ENCODE measurements around the gene SIRT2.
"Not testable (repeated sequence)": the region's sequence is repeated elsewhere in the genome, so short reads cannot be mapped to it uniquely, and the experiment has no call there.

Gene SIRT2

DNA sequence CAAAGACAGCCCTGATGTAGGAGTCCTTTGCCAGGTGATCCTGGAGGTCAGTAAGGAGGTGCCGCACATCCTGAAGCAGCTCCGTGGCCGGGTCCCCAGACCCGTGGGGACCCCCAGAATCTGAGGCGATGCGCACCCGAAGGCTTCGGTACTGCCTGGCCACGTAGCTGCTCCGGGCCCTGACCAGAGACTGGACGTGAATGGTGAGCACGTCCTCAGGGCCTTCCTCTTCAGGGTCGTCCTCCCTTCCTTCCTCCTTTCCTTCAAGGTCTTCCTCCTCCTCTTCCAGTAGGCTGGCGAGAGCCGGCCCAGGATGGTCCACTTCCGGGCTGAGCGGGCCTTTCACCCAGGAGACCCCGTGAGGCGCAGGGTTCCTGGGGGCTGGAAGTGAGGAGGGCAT lies 28.8 kb downstream of the SIRT2 start:
- Histone ChIP-seq H3K36me3 (ENCODE audit: insufficient read depth, low read depth, low read length) (no peaks in the 10 kb centered on the region), H3K9ac (ENCODE audit: low read depth, low read length) (no peak overlapping the region), H3K9me3 (ENCODE audit: insufficient read depth, low read depth, low read length) (no peaks in the 10 kb centered on the region), H3K4me3 (ENCODE audit: low read length) (no peak overlapping the region), H3K27me3 (ENCODE audit: insufficient read depth, low read length) (peaks cover 29% of the 10 kb centered on the region), H3K4me1 (ENCODE audit: insufficient read depth, low read length) (no peaks in the 10 kb centered on the region), H3K27ac (ENCODE audit: low read length) (no peak overlapping the region)

GRCh38 chr19:38869836-38870607 lies 29.4 kb downstream of the SIRT2 start:
- Histone ChIP-seq H3K27ac (ENCODE audit: low read length) (no peak overlapping the region), H3K9ac (ENCODE audit: low read depth, low read length) (no peak overlapping the region), H3K36me3 (ENCODE audit: insufficient read depth, low read depth, low read length) (no peaks in the 10 kb centered on the region), H3K4me3 (ENCODE audit: low read length) (peak overlapping the region; percentile 62), H3K27me3 (ENCODE audit: insufficient read depth, low read length) (peaks cover 29% of the 10 kb centered on the region), H3K4me1 (ENCODE audit: insufficient read depth, low read length) (no peaks in the 10 kb centered on the region), H3K9me3 (ENCODE audit: insufficient read depth, low read depth, low read length) (no peaks in the 10 kb centered on the region)

DNA sequence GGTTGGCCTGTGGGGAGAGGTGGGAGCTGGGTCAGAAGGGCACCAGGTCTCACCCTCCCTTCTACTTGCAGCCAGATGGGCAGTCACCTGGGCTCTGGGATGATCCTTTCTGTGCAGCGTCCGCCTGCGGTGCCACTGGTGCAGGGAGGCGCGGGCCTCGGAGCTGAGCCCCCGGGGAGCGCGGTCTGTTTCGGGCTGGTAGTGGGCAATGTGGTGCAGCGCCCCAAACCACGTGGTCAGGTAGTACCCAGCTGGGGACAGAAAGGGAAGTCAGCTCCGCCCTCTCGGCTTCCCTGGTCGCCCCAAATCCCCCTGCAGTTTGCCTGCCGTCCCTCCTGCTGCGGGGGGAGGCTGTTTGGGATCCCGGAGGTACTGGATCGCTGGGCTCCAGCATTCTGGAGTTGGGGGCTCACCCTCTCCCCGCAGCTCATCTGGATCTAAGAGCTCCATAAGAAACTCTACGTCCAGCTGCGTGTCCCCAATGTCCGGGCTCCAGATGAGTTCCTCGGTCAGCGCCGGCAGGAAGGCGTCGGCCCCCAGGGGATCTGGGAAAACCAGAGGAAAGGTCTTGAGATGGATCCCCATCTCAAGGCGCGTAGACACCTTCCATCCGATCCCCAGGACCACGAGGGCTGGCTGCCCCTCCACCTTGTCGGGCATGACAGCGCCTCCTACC lies 30.1 kb downstream of the SIRT2 start:
- no peaks in the 10 kb centered on the region for H3K4me1 ChIP-seq (ENCODE audit: insufficient read depth, low read length)
- no peak overlapping the region for H3K27ac ChIP-seq (ENCODE audit: low read length)
- peaks cover 29% of the 10 kb centered on the region for H3K27me3 ChIP-seq (ENCODE audit: insufficient read depth, low read length)
- H3K9me3 ChIP-seq (ENCODE audit: insufficient read depth, low read depth, low read length): no peaks in the 10 kb centered on the region
- H3K9ac ChIP-seq (ENCODE audit: low read depth, low read length): no peak overlapping the region
- peak overlapping the region; percentile 62 for H3K4me3 ChIP-seq (ENCODE audit: low read length)
- H3K36me3 ChIP-seq (ENCODE audit: insufficient read depth, low read depth, low read length): no peaks in the 10 kb centered on the region

DNA sequence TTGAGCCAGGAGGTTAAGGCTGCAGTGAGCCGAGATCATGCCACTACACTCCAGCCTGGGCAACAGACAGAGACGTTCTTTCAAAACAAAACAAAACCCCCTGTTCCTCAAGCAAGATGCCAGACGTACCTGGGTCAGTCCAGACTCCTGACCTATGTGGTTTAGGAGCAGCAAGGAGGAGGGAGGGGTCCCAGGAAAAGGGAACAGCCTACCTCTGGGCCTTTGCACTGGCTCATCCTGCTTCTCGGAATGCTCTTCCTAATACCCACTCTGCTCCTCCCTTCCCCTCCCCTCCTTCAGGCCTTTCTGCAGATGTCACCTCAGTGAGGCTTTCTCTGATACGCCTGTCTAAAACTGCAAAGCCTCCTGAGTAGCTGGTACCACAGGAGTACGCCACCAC lies 30.9 kb downstream of the SIRT2 start:
- no peaks in the 10 kb centered on the region for H3K4me1 ChIP-seq (ENCODE audit: insufficient read depth, low read length)
- no peaks in the 10 kb centered on the region for H3K36me3 ChIP-seq (ENCODE audit: insufficient read depth, low read depth, low read length)
- H3K9me3 ChIP-seq (ENCODE audit: insufficient read depth, low read depth, low read length): no peaks in the 10 kb centered on the region
- H3K9ac ChIP-seq (ENCODE audit: low read depth, low read length): no peak overlapping the region
- no peak overlapping the region for H3K4me3 ChIP-seq (ENCODE audit: low read length)
- H3K27ac ChIP-seq (ENCODE audit: low read length): no peak overlapping the region
- peaks cover 29% of the 10 kb centered on the region for H3K27me3 ChIP-seq (ENCODE audit: insufficient read depth, low read length)

DNA sequence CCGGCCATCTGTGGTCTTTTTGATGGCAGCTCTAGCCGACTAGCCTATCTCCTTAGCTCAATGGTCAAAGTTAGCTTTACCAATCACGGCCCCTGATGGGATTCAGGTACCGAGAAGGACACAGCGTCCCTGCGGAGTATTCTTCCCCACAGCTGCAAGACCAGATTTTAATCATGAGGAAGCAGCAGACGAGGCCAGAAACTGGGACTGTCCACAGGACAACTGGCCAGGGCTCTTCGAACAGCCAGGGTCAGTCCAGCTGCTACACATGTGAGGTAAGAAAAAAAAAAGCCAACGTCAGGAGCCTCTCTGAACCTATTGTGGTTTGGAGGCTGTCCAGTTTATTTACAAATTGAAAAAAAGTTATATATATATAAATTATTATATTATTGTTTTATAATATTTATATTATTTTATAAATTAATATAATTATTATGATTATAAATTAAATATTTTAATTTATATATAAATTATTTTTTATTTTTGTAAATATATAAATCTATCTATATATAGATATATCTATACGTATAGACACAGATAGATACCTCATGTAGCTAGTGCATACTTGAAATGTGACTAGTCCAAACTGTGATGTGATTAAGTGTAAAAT lies 32.1 kb downstream of the SIRT2 start:
- Histone ChIP-seq H3K4me1 (ENCODE audit: insufficient read depth, low read length) (no peaks in the 10 kb centered on the region), H3K27ac (ENCODE audit: low read length) (no peak overlapping the region), H3K9ac (ENCODE audit: low read depth, low read length) (no peak overlapping the region), H3K36me3 (ENCODE audit: insufficient read depth, low read depth, low read length) (no peaks in the 10 kb centered on the region), H3K9me3 (ENCODE audit: insufficient read depth, low read depth, low read length) (no peaks in the 10 kb centered on the region), H3K27me3 (ENCODE audit: insufficient read depth, low read length) (peaks cover 29% of the 10 kb centered on the region), H3K4me3 (ENCODE audit: low read length) (no peak overlapping the region)

- Histone ChIP-seq H3K4me3 (ENCODE audit: low read length) (no peak overlapping the region), H3K36me3 (ENCODE audit: insufficient read depth, low read depth, low read length) (no peaks in the 10 kb centered on the region), H3K4me1 (ENCODE audit: insufficient read depth, low read length) (no peaks in the 10 kb centered on the region), H3K27ac (ENCODE audit: low read length) (no peak overlapping the region), H3K9ac (ENCODE audit: low read depth, low read length) (no peak overlapping the region), H3K27me3 (ENCODE audit: insufficient read depth, low read length) (no peaks in the 10 kb centered on the region), H3K9me3 (ENCODE audit: insufficient read depth, low read depth, low read length) (no peaks in the 10 kb centered on the region)
These were observed 36.9 kb downstream of the SIRT2 start for GRCh38 chr19:38862321-38863059.

DNA sequence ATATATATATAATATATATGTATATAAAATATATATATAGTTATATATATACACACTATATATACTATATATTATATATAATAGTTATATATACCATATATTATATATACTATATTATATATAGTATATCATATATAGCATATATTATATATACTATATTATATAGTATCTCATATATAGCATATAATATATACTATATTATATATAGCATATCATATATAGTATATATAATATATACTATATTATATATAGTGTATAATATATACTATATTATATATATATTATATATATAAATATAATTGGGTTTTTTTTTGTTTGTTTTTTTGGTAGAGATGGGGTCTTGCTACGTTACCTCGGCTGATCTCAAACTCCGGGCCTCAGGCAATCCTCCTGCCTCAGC lies 38.0 kb downstream of the SIRT2 start:
- no peak overlapping the region for H3K4me3 ChIP-seq (ENCODE audit: low read length)
- H3K36me3 ChIP-seq (ENCODE audit: insufficient read depth, low read depth, low read length): no peaks in the 10 kb centered on the region
- peaks cover 6% of the 10 kb centered on the region; the same call in 1 of the 2 replicates for H3K9me3 ChIP-seq (ENCODE audit: insufficient read depth, low read depth, low read length)
- no peak overlapping the region for H3K9ac ChIP-seq (ENCODE audit: low read depth, low read length)
- H3K27me3 ChIP-seq (ENCODE audit: insufficient read depth, low read length): no peaks in the 10 kb centered on the region
- no peak overlapping the region for H3K27ac ChIP-seq (ENCODE audit: low read length)
- H3K4me1 ChIP-seq (ENCODE audit: insufficient read depth, low read length): no peaks in the 10 kb centered on the region

- not testable (repeated sequence) for H3K36me3 ChIP-seq (ENCODE audit: insufficient read depth, low read depth, low read length); H3K27me3 ChIP-seq (ENCODE audit: insufficient read depth, low read length); H3K4me3 ChIP-seq (ENCODE audit: low read length); H3K9ac ChIP-seq (ENCODE audit: low read depth, low read length); H3K4me1 ChIP-seq (ENCODE audit: insufficient read depth, low read length); H3K9me3 ChIP-seq (ENCODE audit: insufficient read depth, low read depth, low read length); H3K27ac ChIP-seq (ENCODE audit: low read length)
These were observed 39.7 kb downstream of the SIRT2 start for GRCh38 chr19:38859631-38860204.

GRCh38 chr19:38856813-38857212 lies 42.6 kb downstream of the SIRT2 start:
- Histone ChIP-seq H3K9ac (ENCODE audit: low read depth, low read length) (no peak overlapping the region), H3K9me3 (ENCODE audit: insufficient read depth, low read depth, low read length) (peaks cover 6% of the 10 kb centered on the region; the same call in 1 of the 2 replicates), H3K4me3 (ENCODE audit: low read length) (no peak overlapping the region), H3K4me1 (ENCODE audit: insufficient read depth, low read length) (no peaks in the 10 kb centered on the region), H3K27ac (ENCODE audit: low read length) (no peak overlapping the region), H3K27me3 (ENCODE audit: insufficient read depth, low read length) (no peaks in the 10 kb centered on the region), H3K36me3 (ENCODE audit: insufficient read depth, low read depth, low read length) (no peaks in the 10 kb centered on the region)

- not testable (repeated sequence) for H3K27ac ChIP-seq (ENCODE audit: low read length); H3K9ac ChIP-seq (ENCODE audit: low read depth, low read length); H3K4me1 ChIP-seq (ENCODE audit: insufficient read depth, low read length); H3K4me3 ChIP-seq (ENCODE audit: low read length); H3K27me3 ChIP-seq (ENCODE audit: insufficient read depth, low read length); H3K9me3 ChIP-seq (ENCODE audit: insufficient read depth, low read depth, low read length); H3K36me3 ChIP-seq (ENCODE audit: insufficient read depth, low read depth, low read length)
These were observed 43.7 kb downstream of the SIRT2 start for GRCh38 chr19:38855751-38856150.

- not testable (repeated sequence) for H3K9me3 ChIP-seq (ENCODE audit: insufficient read depth, low read depth, low read length); H3K9ac ChIP-seq (ENCODE audit: low read depth, low read length); H3K36me3 ChIP-seq (ENCODE audit: insufficient read depth, low read depth, low read length); H3K27ac ChIP-seq (ENCODE audit: low read length); H3K27me3 ChIP-seq (ENCODE audit: insufficient read depth, low read length); H3K4me1 ChIP-seq (ENCODE audit: insufficient read depth, low read length); H3K4me3 ChIP-seq (ENCODE audit: low read length)
These were observed 44.5 kb downstream of the SIRT2 start for GRCh38 chr19:38854961-38855360.

Measured in iPS-20b (cell line).